ENCODE results near the gene CLDN19. TPM values are rescaled to one million over a fixed set of nuclear protein-coding genes. Genes with fewer than 3 reads are reported as not detected.

CLDN19 gene
- total RNA-seq, 1 experiment from 2014 or later, result not detected

- peaks cover 5 to 20% of the 10 kb centered on the region in 2 experiments; a peak in 3 of 4 replicates for H3K36me3 ChIP-seq (ENCODE audit: control insufficient read depth in 1 of 2, insufficient read depth in 2 of 2, low read length in 2 of 2)
- POLR2A ChIA-PET, result no interaction called here
- H4K20me1 ChIP-seq (ENCODE audit: insufficient read depth), result no peaks in the 10 kb centered on the region
Observed at GRCh38 chr1:42748461-42749410, 8.7 kb upstream of the CLDN19 start.

GRCh38 chr1:42748021-42748420, 8.0 kb upstream of the CLDN19 start:
- POLR2A ChIA-PET, result no interaction called here
- Histone ChIP-seq H3K4me3 (replicated peaks in 1 of 2; ENCODE audit: low read depth in 1 of 2, low read length in 2 of 2) (no peak overlapping the region), H3K9ac (ENCODE audit: low read length) (no peak overlapping the region), H3K27me3 (ENCODE audit: insufficient read depth, low read length) (no peaks in the 10 kb centered on the region), H3K4me1 (ENCODE audit: control insufficient read depth in 1 of 2, insufficient read depth in 2 of 2, low read length in 2 of 2) (no peaks in the 10 kb centered on the region), H2AFZ (ENCODE audit: low read depth, low read length, poor library complexity, severe bottlenecking) (no peak overlapping the region), H3K36me3 (ENCODE audit: control insufficient read depth in 1 of 2, insufficient read depth in 2 of 2, low read length in 2 of 2) (peaks cover 5 to 20% of the 10 kb centered on the region in 2 experiments; a peak in 3 of 4 replicates), H3K27ac (ENCODE audit: low read depth, low read length) (no peak overlapping the region), H3K9me2 (ENCODE audit: insufficient read depth) (no peaks in the 10 kb centered on the region), H4K20me1 (ENCODE audit: insufficient read depth) (no peaks in the 10 kb centered on the region), H3K9me3 (ENCODE audit: control insufficient read depth in 1 of 2, insufficient read depth in 1 of 2, low read depth in 1 of 2, low read length in 2 of 2) (no peaks in the 10 kb centered on the region), H3K4me2 (ENCODE audit: low read length) (no peak overlapping the region), H3K79me2 (ENCODE audit: insufficient read depth, low read length) (no peaks in the 10 kb centered on the region)
- RAD21 ChIA-PET (ENCODE audit: low non-redundant PET in 1 of 2, low total read pairs in 2 of 2, uncharacterized antibody in 2 of 2, unreplicated experiment in 2 of 2), result no interaction called here
- DNase-seq (ENCODE audit: low read depth, low spot score) (no peak), ATAC-seq (no peak)
- BruUV-seq (replicated peaks), result no TSS peak
- intact Hi-C loops (cut with micrococcal nuclease), result no loop called here
- CTCF ChIA-PET, result interaction anchor here (2.8 kb wide), 1 partner anchor 170 kb away, joined by 12 read pairs; no protein-coding TSS in a partner anchor
- TF ChIP-seq EZH2phosphoT487 (IDR thresholded peaks at IDR 0.05; ENCODE audit: borderline replicate concordance) (no peak), ZNF274 (IDR thresholded peaks at IDR 0.05; ENCODE audit: low read depth, low read length) (no peak), RAD21 (IDR thresholded peaks at IDR 0.05; ENCODE audit: low read depth) (no peak), POLR2AphosphoS5 (IDR thresholded peaks at IDR 0.05; ENCODE audit: low read depth, low read length) (no peak), EGR1 (IDR thresholded peaks at IDR 0.05; ENCODE audit: low read depth) (no peak), CBX3 (IDR thresholded peaks at IDR 0.05; ENCODE audit: low read depth) (no peak), MAX (IDR thresholded peaks at IDR 0.05) (no peak), EZH2 (IDR thresholded peaks at IDR 0.05) (no peak), REST (IDR thresholded peaks at IDR 0.05; ENCODE audit: low read depth) (no peak), ELF1 (IDR thresholded peaks at IDR 0.05; ENCODE audit: borderline replicate concordance, low read depth) (no peak), YY1 (IDR thresholded peaks at IDR 0.05; ENCODE audit: extremely low read depth, insufficient replicate concordance, low read depth, low read length) (no peak), FOSL1 (IDR thresholded peaks at IDR 0.05; ENCODE audit: low read depth) (no peak), ZFX (IDR thresholded peaks at IDR 0.05) (no peak)

More at GRCh38 chr1:42748461-42749410, 8.7 kb upstream of the CLDN19 start:
- DNase-seq (ENCODE audit: low read depth, low spot score) (no peak), ATAC-seq (no peak)
- Histone ChIP-seq H3K4me2 (ENCODE audit: low read length) (no peak overlapping the region), H3K4me1 (ENCODE audit: control insufficient read depth in 1 of 2, insufficient read depth in 2 of 2, low read length in 2 of 2) (no peaks in the 10 kb centered on the region), H3K27ac (ENCODE audit: low read depth, low read length) (no peak overlapping the region), H3K79me2 (ENCODE audit: insufficient read depth, low read length) (no peaks in the 10 kb centered on the region), H3K9ac (ENCODE audit: low read length) (no peak overlapping the region), H3K4me3 (replicated peaks in 1 of 2; ENCODE audit: low read depth in 1 of 2, low read length in 2 of 2) (no peak overlapping the region), H2AFZ (ENCODE audit: low read depth, low read length, poor library complexity, severe bottlenecking) (no peak overlapping the region), H3K9me3 (ENCODE audit: control insufficient read depth in 1 of 2, insufficient read depth in 1 of 2, low read depth in 1 of 2, low read length in 2 of 2) (no peaks in the 10 kb centered on the region), H3K27me3 (ENCODE audit: insufficient read depth, low read length) (no peaks in the 10 kb centered on the region), H3K9me2 (ENCODE audit: insufficient read depth) (no peaks in the 10 kb centered on the region)
- ChIA-PET CTCF (no interaction called here), RAD21 (ENCODE audit: low non-redundant PET in 1 of 2, low total read pairs in 2 of 2, uncharacterized antibody in 2 of 2, unreplicated experiment in 2 of 2) (no interaction called here)
- no TSS peak for BruUV-seq (replicated peaks)
- no peak for TF ChIP-seq ZNF274 (IDR thresholded peaks at IDR 0.05; ENCODE audit: low read depth, low read length)
- TF ChIP-seq JUND (IDR thresholded peaks at IDR 0.05), result no peak
- TF ChIP-seq SP1 (IDR thresholded peaks at IDR 0.05; ENCODE audit: low read depth), result no peak
- no peak for TF ChIP-seq EZH2phosphoT487 (IDR thresholded peaks at IDR 0.05; ENCODE audit: borderline replicate concordance)
- no peak for TF ChIP-seq CEBPB (IDR thresholded peaks at IDR 0.05; ENCODE audit: low read depth)
- intact Hi-C loops (cut with micrococcal nuclease), result no loop called here
